HG03442 (cell line): ENCODE results near the gene HOXA2.

Source experiments
- ATAC-seq: cut with Tn5 transposase; IDR thresholded peaks from one replicate; pipeline ENCODE4 v1.9.1; 2021; ENCODE audit warnings: mild to moderate bottlenecking, moderate library complexity; ENCODE audit not compliant: unreplicated experiment

The HOXA2 gene

GRCh38 chr7:27141923-27142579 lies 39.6 kb upstream of the HOXA2 start:
- no peak for ATAC-seq

- ATAC-seq, result no peak
These were observed 38.8 kb upstream of the HOXA2 start for GRCh38 chr7:27141137-27141922.

GRCh38 chr7:27140126-27140857 lies 37.8 kb upstream of the HOXA2 start:
- no peak for ATAC-seq

- no peak for ATAC-seq
These were observed 37.0 kb upstream of the HOXA2 start for GRCh38 chr7:27139334-27140125.

- no peak for ATAC-seq
These were observed 36.5 kb upstream of the HOXA2 start for GRCh38 chr7:27138985-27139333.

- ATAC-seq, result no peak
These were observed 36.0 kb upstream of the HOXA2 start for GRCh38 chr7:27138472-27138871.

GRCh38 chr7:27137640-27138315 lies 35.3 kb upstream of the HOXA2 start:
- no peak for ATAC-seq

- peak; percentile 41 for ATAC-seq
These were observed 31.9 kb upstream of the HOXA2 start for GRCh38 chr7:27134392-27134791.

GRCh38 chr7:27133409-27134231 lies 31.1 kb upstream of the HOXA2 start:
- ATAC-seq, result no peak

- ATAC-seq, result no peak
These were observed 30.5 kb upstream of the HOXA2 start for GRCh38 chr7:27132978-27133377.

- ATAC-seq, result no peak
These were observed 29.7 kb upstream of the HOXA2 start for GRCh38 chr7:27132214-27132613.

GRCh38 chr7:27131390-27131819 lies 28.9 kb upstream of the HOXA2 start:
- ATAC-seq, result no peak

- no peak for ATAC-seq
These were observed 28.3 kb upstream of the HOXA2 start, which contains the start of gene HOXA4 for GRCh38 chr7:27130540-27131389. HOXA4 (minus strand) TSS chr7:27130757; CDS start chr7:27130733, 24 bp downstream.

GRCh38 chr7:27129729-27130539 lies 27.5 kb upstream of the HOXA2 start:
- ATAC-seq, result no peak

GRCh38 chr7:27128776-27129728 lies 26.6 kb upstream of the HOXA2 start:
- no peak for ATAC-seq

GRCh38 chr7:27128034-27128433 lies 25.6 kb upstream of the HOXA2 start:
- ATAC-seq, result no peak
